ENCODE results near the gene ZNF614. TPM values are rescaled to one million over a fixed set of nuclear protein-coding genes. Genes with fewer than 3 reads are reported as not detected.
"Not testable (repeated sequence)": the region's sequence is repeated elsewhere in the genome, so short reads cannot be mapped to it uniquely, and the experiment has no call there.

Gene ZNF614
- total RNA-seq, 4 donors from 2014 or later = 2.5 to 5.1 (median 3.6) TPM

GRCh38 chr19:52048555-52049501 lies 20.6 kb upstream of the ZNF614 start, which contains the start of gene ZNF432:
Gene ZNF432, minus strand, starts transcription at chr19:52048838. Its CDS starts 1,970 bp downstream, at chr19:52046868.
- H3K27ac ChIP-seq = peak within 1 kb of the TSS; percentile 86 to 94 (median 90)
- no peaks in the 10 kb centered on the region for H3K27me3 ChIP-seq
- no peaks in the 10 kb centered on the region for H3K4me1 ChIP-seq
- peaks cover 0 to 26% (median 0%) of the 10 kb centered on the region in 3 donors for H3K36me3 ChIP-seq
- peak within 1 kb of the TSS; percentile 57 to 73 (median 62) for H3K4me3 ChIP-seq
- peaks cover 0 to 44% (median 5%) of the 10 kb centered on the region in 4 donors for H3K9me3 ChIP-seq
- peak; percentile 85 to 94 (median 92) for DNase-seq
- TF ChIP-seq POLR2A (IDR thresholded peaks at IDR 0.05) (peak; percentile 14 to 52), CTCF (IDR thresholded peaks at IDR 0.05) (no peak)

- DNase-seq = no peak
- Histone ChIP-seq H3K36me3 (peaks cover 0 to 90% (median 12%) of the 10 kb centered on the region in 3 donors), H3K27me3 (no peaks in the 10 kb centered on the region), H3K4me3 (no peak overlapping the region), H3K9me3 (peaks cover 0 to 84% (median 27%) of the 10 kb centered on the region in 4 donors), H3K4me1 (no peaks in the 10 kb centered on the region), H3K27ac (no peak overlapping the region)
- TF ChIP-seq CTCF (IDR thresholded peaks at IDR 0.05) (no peak), POLR2A (IDR thresholded peaks at IDR 0.05) (no peak)
Observed at GRCh38 chr19:52039169-52039568, 11.0 kb upstream of the ZNF614 start.

GRCh38 chr19:52034051-52034728 lies 6.0 kb upstream of the ZNF614 start:
- Histone ChIP-seq H3K4me1 (no peaks in the 10 kb centered on the region), H3K4me3 (no peak overlapping the region), H3K36me3 (peaks cover 0 to 60% (median 5%) of the 10 kb centered on the region in 3 donors), H3K27ac (no peak overlapping the region), H3K27me3 (no peaks in the 10 kb centered on the region), H3K9me3 (peaks cover 0 to 95% (median 30%) of the 10 kb centered on the region in 4 donors)
- TF ChIP-seq POLR2A (IDR thresholded peaks at IDR 0.05) (no peak), CTCF (IDR thresholded peaks at IDR 0.05) (no peak)
- no peak for DNase-seq

- H3K4me1 ChIP-seq = peaks cover 0 to 8% (median 2%) of the 10 kb centered on the region in 4 donors
- peaks cover 0 to 66% (median 9%) of the 10 kb centered on the region in 4 donors for H3K9me3 ChIP-seq
- peak overlapping the region; percentile 69 to 91 (median 82) for H3K4me3 ChIP-seq
- TF ChIP-seq CTCF (IDR thresholded peaks at IDR 0.05) (no peak), POLR2A (IDR thresholded peaks at IDR 0.05) (no peak)
- peak overlapping the region; percentile 86 to 90 (median 87) for H3K27ac ChIP-seq
- no peaks in the 10 kb centered on the region for H3K27me3 ChIP-seq
- H3K36me3 ChIP-seq = peaks cover 0 to 33% (median 0%) of the 10 kb centered on the region in 3 donors
- no peak for DNase-seq
Observed at GRCh38 chr19:52028780-52029123, 573 bp upstream of the ZNF614 start.

GRCh38 chr19:52026255-52026990 lies 1.8 kb downstream of the ZNF614 start:
- DNase-seq, H3K27me3 ChIP-seq, H3K4me1 ChIP-seq, H3K27ac ChIP-seq, H3K4me3 ChIP-seq: not testable (repeated sequence)
- H3K36me3 ChIP-seq = peaks cover 0 to 50% (median 4%) of the 10 kb centered on the region in 3 donors
- H3K9me3 ChIP-seq = peaks cover 0 to 63% (median 10%) of the 10 kb centered on the region in 4 donors

- Histone ChIP-seq H3K36me3 (peaks cover 0 to 70% (median 4%) of the 10 kb centered on the region in 3 donors), H3K9me3 (peaks cover 0 to 64% (median 23%) of the 10 kb centered on the region in 4 donors)
- DNase-seq = not testable (repeated sequence)
Observed at GRCh38 chr19:52024478-52024877, 3.7 kb downstream of the ZNF614 start.

More at GRCh38 chr19:52024478-52024877, 3.7 kb downstream of the ZNF614 start:
- not testable (repeated sequence) for H3K27ac ChIP-seq, H3K27me3 ChIP-seq, H3K4me3 ChIP-seq, H3K4me1 ChIP-seq

All from Peyer's patch (tissue), 4 donors.